WTC11 (cell line): ENCODE measurements around the gene UNC13C. TPM values are rescaled to one million over a fixed set of nuclear protein-coding genes. Genes with fewer than 3 reads are reported as not detected.

Experiments
- ATAC-seq: fragments of 200-7000 bp; cut with Tn5 transposase; 2 replicates; pipeline ENCODE4 v1.10.0; 2021; ENCODE audit warnings: mild to moderate bottlenecking, moderate library complexity
- CTCF ChIA-PET: fragments of 300-600 bp; sonication (Branson Sonifier 250); formaldehyde crosslinking; loops from one replicate; lab custom pipeline; 2021; ENCODE audit warnings: antibody characterized with exemption; lab: Charles Lee
- POLR2A ChIA-PET: fragments of 350-600 bp; sonication (Branson Sonifier 250); formaldehyde crosslinking; loops from one replicate; lab custom pipeline; 2021; ENCODE audit warnings: antibody characterized with exemption; lab: Charles Lee
- DNase-seq: peaks from one replicate; pipeline ENCODE4 v3.0.0; 2021; ENCODE audit warnings: low spot score
- H3K27ac Mint-ChIP-seq: 2 replicates; pipeline ENCODE4 v1.8.0; 2021; ENCODE audit warnings: mixed read lengths
- H3K27me3 Mint-ChIP-seq: 2 replicates; pipeline ENCODE4 v1.8.0; 2021; ENCODE audit warnings: low read depth, mild to moderate bottlenecking, moderate library complexity, mixed read lengths
- H3K36me3 Mint-ChIP-seq: 2 replicates; pipeline ENCODE4 v1.8.0; 2021; ENCODE audit warnings: mixed read lengths
- H3K4me1 Mint-ChIP-seq: 2 replicates; pipeline ENCODE4 v1.8.0; 2022; ENCODE audit warnings: mixed read lengths
- H3K4me3 Mint-ChIP-seq: 2 replicates; pipeline ENCODE4 v1.8.0; 2021; ENCODE audit warnings: mild to moderate bottlenecking, moderate library complexity, mixed read lengths
- H3K9me3 Mint-ChIP-seq: 2 replicates; pipeline ENCODE4 v1.8.0; 2021; ENCODE audit warnings: mixed read lengths
- CREB1 ChIP-seq: sonication (generic); formaldehyde crosslinking; IDR thresholded peaks from 2 replicates; pipeline ENCODE4 v1.8.0; 2023; ENCODE audit warnings: mild to moderate bottlenecking, missing genetic modification reagents
- FOXP1 ChIP-seq: sonication (generic); formaldehyde crosslinking; IDR thresholded peaks from 2 replicates; pipeline ENCODE4 v1.8.0; 2022; ENCODE audit warnings: missing genetic modification reagents, mild to moderate bottlenecking, moderate library complexity, borderline replicate concordance
- HMGA2 ChIP-seq: fragments of 250-450 bp; sonication (Bioruptor Pico); IDR thresholded peaks from 2 replicates; pipeline ENCODE4 v1.4.0; 2021; ENCODE audit warnings: mild to moderate bottlenecking, moderate library complexity
- JUN ChIP-seq: sonication (generic); formaldehyde crosslinking; IDR thresholded peaks from 2 replicates; pipeline ENCODE4 v1.8.0; 2023; ENCODE audit warnings: mild to moderate bottlenecking, missing genetic modification reagents
- MYBL2 ChIP-seq: sonication (generic); formaldehyde crosslinking; IDR thresholded peaks from 2 replicates; pipeline ENCODE4 v1.8.1; 2023; ENCODE audit warnings: mild to moderate bottlenecking, moderate library complexity, missing genetic modification reagents
- SMAD3 ChIP-seq: sonication (generic); formaldehyde crosslinking; IDR thresholded peaks from 2 replicates; pipeline ENCODE4 v1.8.0; 2022; ENCODE audit warnings: missing genetic modification reagents, mild to moderate bottlenecking, borderline replicate concordance
- TCF7 ChIP-seq: sonication (generic); formaldehyde crosslinking; IDR thresholded peaks from 2 replicates; pipeline ENCODE4 v1.8.0; 2022; ENCODE audit warnings: mild to moderate bottlenecking, low read depth, missing genetic modification reagents, moderate library complexity
- TEAD4 ChIP-seq: sonication (generic); formaldehyde crosslinking; IDR thresholded peaks from 2 replicates; pipeline ENCODE4 v1.8.0; 2022; ENCODE audit warnings: mild to moderate bottlenecking, missing genetic modification reagents
- TP53 ChIP-seq: sonication (generic); formaldehyde crosslinking; IDR thresholded peaks from 2 replicates; pipeline ENCODE4 v1.8.1; 2023; ENCODE audit warnings: mild to moderate bottlenecking, missing genetic modification reagents
- total RNA-seq: library from RNA; stranded (reverse); gene quantifications from 3 replicates; pipeline ENCODE4 v1.2.3, GENCODE V29; 2021
- TF ChIP-seq, protein P1 (sequence below): fragments of 200-600 bp; IDR thresholded peaks from 2 replicates; pipeline ENCODE4 v1.8.0; 2022; ENCODE audit warnings: antibody characterized with exemption
- TF ChIP-seq, protein P2 (sequence below): sonication (generic); formaldehyde crosslinking; conservative IDR thresholded peaks from 2 replicates; pipeline ENCODE4 v1.8.1; 2023; ENCODE audit warnings: mild to moderate bottlenecking, low read depth, missing genetic modification reagents, moderate library complexity
- TF ChIP-seq, protein P3 (sequence below): sonication (generic); formaldehyde crosslinking; IDR thresholded peaks from 2 replicates; pipeline ENCODE4 v1.8.0; 2023; ENCODE audit warnings: missing genetic modification reagents, mild to moderate bottlenecking, borderline replicate concordance
- TF ChIP-seq, protein P4 (sequence below): sonication (generic); formaldehyde crosslinking; IDR thresholded peaks from 2 replicates; pipeline ENCODE4 v1.8.1; 2022; ENCODE audit warnings: missing genetic modification reagents, borderline replicate concordance
- TF ChIP-seq, protein P5 (sequence below): fragments of 250-450 bp; sonication (Bioruptor Pico); conservative IDR thresholded peaks from 2 replicates; pipeline ENCODE4 v1.9.0; 2021; ENCODE audit warnings: mild to moderate bottlenecking

Gene UNC13C
- total RNA-seq, 1 experiment from 2014 or later, result 0.07 TPM

DNA sequence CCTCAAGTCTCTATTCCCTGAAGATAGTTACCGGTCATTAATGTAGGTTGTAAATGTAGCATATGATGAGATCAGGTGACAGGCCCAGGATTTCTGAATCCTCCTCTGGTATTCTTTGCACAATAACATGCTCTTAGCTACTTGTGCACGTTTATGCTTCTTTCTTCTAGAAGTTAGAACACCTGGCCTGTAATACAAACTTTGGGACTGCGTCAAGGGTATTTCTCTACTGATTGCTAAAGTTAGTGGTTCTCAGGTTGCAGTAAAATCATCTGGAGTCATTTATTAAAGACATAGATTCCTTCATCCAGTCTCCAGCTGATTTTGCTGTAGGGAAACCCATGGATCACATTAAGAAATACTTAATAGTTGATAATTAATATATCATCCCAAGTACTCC is 48.0 kb downstream of the UNC13C start:
- Mint-ChIP-seq H3K9me3 (peaks cover 15% of the 10 kb centered on the region), H3K27me3 (no peaks in the 10 kb centered on the region), H3K36me3 (no peaks in the 10 kb centered on the region), H3K4me3 (no peak overlapping the region), H3K4me1 (peaks cover 7% of the 10 kb centered on the region), H3K27ac (no peak overlapping the region)
- ATAC-seq, result no peak
- TF ChIP-seq, protein P1, sequence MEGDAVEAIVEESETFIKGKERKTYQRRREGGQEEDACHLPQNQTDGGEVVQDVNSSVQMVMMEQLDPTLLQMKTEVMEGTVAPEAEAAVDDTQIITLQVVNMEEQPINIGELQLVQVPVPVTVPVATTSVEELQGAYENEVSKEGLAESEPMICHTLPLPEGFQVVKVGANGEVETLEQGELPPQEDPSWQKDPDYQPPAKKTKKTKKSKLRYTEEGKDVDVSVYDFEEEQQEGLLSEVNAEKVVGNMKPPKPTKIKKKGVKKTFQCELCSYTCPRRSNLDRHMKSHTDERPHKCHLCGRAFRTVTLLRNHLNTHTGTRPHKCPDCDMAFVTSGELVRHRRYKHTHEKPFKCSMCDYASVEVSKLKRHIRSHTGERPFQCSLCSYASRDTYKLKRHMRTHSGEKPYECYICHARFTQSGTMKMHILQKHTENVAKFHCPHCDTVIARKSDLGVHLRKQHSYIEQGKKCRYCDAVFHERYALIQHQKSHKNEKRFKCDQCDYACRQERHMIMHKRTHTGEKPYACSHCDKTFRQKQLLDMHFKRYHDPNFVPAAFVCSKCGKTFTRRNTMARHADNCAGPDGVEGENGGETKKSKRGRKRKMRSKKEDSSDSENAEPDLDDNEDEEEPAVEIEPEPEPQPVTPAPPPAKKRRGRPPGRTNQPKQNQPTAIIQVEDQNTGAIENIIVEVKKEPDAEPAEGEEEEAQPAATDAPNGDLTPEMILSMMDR, result no peak
- TF ChIP-seq TEAD4, result no peak
- no peak for TF ChIP-seq SMAD3 (CRISPR knock-in tag)
- no peak for TF ChIP-seq MYBL2
- TF ChIP-seq TP53 (CRISPR knock-in tag), result no peak
- TF ChIP-seq, protein P2, sequence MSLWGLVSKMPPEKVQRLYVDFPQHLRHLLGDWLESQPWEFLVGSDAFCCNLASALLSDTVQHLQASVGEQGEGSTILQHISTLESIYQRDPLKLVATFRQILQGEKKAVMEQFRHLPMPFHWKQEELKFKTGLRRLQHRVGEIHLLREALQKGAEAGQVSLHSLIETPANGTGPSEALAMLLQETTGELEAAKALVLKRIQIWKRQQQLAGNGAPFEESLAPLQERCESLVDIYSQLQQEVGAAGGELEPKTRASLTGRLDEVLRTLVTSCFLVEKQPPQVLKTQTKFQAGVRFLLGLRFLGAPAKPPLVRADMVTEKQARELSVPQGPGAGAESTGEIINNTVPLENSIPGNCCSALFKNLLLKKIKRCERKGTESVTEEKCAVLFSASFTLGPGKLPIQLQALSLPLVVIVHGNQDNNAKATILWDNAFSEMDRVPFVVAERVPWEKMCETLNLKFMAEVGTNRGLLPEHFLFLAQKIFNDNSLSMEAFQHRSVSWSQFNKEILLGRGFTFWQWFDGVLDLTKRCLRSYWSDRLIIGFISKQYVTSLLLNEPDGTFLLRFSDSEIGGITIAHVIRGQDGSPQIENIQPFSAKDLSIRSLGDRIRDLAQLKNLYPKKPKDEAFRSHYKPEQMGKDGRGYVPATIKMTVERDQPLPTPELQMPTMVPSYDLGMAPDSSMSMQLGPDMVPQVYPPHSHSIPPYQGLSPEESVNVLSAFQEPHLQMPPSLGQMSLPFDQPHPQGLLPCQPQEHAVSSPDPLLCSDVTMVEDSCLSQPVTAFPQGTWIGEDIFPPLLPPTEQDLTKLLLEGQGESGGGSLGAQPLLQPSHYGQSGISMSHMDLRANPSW, result no peak
- TF ChIP-seq HMGA2 (CRISPR knock-in tag), result no peak
- TF ChIP-seq FOXP1 (CRISPR knock-in tag), result no peak
- no peak for TF ChIP-seq JUN (CRISPR knock-in tag)
- TF ChIP-seq, protein P3, sequence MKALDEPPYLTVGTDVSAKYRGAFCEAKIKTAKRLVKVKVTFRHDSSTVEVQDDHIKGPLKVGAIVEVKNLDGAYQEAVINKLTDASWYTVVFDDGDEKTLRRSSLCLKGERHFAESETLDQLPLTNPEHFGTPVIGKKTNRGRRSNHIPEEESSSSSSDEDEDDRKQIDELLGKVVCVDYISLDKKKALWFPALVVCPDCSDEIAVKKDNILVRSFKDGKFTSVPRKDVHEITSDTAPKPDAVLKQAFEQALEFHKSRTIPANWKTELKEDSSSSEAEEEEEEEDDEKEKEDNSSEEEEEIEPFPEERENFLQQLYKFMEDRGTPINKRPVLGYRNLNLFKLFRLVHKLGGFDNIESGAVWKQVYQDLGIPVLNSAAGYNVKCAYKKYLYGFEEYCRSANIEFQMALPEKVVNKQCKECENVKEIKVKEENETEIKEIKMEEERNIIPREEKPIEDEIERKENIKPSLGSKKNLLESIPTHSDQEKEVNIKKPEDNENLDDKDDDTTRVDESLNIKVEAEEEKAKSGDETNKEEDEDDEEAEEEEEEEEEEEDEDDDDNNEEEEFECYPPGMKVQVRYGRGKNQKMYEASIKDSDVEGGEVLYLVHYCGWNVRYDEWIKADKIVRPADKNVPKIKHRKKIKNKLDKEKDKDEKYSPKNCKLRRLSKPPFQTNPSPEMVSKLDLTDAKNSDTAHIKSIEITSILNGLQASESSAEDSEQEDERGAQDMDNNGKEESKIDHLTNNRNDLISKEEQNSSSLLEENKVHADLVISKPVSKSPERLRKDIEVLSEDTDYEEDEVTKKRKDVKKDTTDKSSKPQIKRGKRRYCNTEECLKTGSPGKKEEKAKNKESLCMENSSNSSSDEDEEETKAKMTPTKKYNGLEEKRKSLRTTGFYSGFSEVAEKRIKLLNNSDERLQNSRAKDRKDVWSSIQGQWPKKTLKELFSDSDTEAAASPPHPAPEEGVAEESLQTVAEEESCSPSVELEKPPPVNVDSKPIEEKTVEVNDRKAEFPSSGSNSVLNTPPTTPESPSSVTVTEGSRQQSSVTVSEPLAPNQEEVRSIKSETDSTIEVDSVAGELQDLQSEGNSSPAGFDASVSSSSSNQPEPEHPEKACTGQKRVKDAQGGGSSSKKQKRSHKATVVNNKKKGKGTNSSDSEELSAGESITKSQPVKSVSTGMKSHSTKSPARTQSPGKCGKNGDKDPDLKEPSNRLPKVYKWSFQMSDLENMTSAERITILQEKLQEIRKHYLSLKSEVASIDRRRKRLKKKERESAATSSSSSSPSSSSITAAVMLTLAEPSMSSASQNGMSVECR (CRISPR knock-in tag), result no peak
- TF ChIP-seq, protein P4, sequence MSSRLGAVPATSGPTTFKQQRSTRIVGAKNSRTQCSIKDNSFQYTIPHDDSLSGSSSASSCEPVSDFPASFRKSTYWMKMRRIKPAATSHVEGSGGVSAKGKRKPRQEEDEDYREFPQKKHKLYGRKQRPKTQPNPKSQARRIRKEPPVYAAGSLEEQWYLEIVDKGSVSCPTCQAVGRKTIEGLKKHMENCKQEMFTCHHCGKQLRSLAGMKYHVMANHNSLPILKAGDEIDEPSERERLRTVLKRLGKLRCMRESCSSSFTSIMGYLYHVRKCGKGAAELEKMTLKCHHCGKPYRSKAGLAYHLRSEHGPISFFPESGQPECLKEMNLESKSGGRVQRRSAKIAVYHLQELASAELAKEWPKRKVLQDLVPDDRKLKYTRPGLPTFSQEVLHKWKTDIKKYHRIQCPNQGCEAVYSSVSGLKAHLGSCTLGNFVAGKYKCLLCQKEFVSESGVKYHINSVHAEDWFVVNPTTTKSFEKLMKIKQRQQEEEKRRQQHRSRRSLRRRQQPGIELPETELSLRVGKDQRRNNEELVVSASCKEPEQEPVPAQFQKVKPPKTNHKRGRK (CRISPR knock-in tag), result no peak
- TF ChIP-seq CREB1 (CRISPR knock-in tag), result no peak
- TF ChIP-seq, protein P5, sequence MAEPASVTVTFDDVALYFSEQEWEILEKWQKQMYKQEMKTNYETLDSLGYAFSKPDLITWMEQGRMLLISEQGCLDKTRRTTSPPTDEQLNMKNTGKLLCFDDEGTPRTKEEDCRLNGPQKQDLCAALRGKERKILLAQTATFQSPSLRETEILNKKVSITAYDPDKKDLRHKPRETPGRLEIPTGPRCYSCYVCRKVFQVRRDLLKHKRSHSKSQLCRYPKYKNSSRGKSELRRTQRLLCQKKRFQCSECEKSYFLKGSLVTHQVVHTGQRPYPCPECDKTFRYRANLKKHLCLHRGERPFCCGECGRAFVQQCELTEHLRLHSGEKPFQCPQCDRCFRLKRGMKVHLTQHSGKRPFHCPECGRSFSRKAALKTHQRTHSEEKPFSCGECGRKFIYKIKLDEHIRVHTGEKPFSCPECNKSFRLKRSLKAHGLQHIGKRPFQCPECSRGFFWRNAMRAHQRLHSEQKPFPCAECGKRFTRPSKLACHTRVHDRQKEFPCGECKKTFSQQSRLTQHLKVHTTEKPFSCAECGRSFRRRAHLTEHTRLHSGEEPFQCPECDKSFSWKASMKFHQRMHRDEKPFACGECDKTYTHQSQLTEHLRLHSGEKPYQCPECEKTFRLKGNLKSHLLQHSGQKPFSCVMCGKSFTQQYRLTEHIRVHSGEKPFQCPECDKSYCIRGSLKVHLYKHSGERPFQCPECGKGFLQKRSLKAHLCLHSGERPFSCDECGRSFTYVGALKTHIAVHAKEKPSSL (CRISPR knock-in tag), result no peak
- no peak for TF ChIP-seq TCF7
- POLR2A ChIA-PET, result no interaction called here
- CTCF ChIA-PET, result no interaction called here
- no peak for DNase-seq
